G401.6 (cell line): ENCODE data around the gene NDUFA8.

ENCODE experiments used
- FAIRE-seq: peaks from 2 replicates; lab custom pipeline; 2012; peaks lifted over from hg19 to GRCh38; lab: Jason Lieb, UNC

Gene NDUFA8

DNA sequence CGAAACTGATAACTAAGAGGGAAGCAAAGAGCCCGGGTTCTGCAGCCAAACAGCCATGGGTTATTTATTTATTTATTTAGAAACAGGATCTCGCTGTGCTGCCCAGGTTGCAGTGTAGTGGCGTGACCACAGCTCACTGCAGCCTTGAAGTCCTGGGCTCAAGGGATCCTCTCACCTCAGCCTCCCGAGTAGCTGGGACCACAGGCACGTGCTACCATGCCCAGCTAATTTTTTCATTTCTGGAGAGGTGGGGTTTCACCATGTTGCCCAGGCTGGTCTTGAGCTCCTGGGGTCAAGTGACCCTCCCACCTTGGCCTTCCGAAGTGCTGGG lies 24.1 kb downstream of the NDUFA8 start:
- FAIRE-seq, result no peak

DNA sequence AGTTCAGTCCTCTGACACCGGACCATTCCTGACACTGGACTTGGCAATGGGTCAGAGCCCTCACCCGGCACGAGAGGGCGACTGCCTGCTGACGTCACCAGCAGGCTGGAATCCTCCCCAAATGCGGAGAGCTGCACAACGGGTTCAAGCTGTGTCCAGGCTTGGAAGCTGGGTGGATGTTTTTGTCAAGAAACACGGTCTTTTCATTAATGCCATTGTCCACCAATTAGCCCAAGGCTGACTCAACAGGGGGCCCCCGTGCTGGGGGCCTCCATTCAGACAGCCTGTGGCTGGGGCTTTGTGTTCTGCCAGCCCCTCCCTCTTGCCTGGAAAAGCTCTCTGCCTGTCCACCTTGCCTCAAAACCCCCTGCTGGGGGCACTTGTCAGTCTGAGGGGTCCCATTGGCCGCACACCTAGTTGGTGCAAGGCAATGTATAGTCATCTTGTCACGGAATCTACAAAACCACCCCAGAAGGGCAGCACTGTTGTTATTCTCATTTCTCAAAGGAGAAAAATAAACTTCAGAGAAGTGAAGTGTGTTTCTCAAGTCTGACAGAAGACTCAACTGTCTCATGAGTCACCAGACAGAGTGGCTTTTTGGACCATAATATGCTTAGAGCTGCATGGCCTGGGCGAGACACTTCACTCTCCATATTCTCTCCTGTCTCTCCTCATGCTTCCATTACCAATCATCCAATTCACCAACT lies 24.6 kb downstream of the NDUFA8 start:
- FAIRE-seq, result no peak

DNA sequence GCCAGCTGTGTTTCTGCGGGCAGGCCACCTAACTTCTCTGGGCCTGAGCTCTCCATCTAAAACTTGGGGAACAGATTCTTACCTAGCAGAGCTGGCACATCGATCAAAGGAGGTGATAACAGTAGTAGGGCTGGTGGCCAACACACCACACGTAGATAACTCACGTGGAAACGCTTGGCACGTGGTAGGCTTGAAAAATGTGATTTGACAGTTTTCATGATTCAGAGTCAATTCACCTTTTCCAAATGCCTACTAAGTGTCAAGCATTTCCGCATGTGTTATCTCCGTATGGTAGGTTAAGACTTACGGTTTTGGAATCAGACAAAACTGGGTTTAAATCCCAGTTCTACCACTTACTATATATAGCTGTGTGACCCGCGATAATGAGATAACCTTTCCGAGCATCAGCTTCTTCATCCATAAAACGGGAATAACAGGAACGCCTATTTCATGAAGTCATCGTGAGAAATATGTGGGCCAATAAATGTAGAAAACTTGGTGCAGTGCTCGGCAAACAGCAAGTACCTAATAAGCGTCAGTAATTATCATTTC lies 25.5 kb downstream of the NDUFA8 start:
- FAIRE-seq, result no peak

DNA sequence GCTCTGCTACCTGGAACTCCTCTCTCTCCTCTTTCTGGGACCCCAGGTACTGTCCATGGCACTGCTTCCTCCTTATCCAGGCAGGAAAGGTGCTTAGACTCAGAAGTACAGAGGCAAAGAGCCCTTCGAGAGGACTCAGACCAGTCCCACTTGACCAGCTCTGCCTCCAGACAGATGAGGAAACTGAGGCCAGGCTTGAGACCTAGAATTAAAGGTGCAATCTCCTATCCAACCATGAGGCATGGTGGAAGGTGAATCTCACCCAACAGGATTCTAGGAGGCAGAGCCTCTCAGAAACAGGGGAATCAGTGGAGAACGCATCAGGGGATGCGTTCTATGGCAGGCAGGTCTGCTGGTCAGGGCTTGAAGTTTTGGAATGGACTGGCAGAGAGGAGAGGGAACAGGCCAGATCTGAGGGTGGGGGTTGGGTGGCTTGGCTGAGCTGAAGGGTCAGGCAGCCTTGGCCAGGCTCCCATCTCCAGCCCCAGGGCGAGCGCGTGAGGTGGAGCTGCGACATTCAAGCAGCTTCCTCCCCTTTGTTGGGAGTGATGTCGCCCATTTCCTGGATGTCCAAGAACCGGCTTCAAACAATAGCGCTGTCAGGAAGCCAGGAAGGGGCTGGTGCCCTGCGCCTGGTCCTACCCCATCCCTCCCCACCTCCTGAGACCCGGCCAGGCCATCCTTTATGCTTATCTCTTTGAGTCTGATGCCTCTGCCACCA lies 26.2 kb downstream of the NDUFA8 start:
- FAIRE-seq, result no peak

DNA sequence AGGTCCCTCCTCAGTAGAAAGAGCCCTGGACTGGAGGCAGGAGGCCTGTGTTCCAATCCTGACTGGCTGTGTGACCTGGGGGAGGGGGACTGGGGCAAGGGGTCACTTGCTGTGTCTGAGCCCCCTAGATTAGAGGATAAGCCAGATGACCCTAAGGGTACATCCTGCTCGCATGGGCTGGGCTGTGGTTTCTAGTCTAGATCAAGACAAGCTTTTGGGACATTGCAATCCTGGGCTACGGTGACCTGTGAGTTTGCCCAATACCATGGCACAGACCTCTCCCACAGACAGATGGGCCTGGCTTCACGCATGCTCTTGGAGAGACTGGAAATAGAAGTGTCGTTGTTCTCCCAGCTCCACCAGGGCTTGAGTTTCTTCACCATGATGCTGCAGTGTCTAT lies 27.0 kb downstream of the NDUFA8 start:
- FAIRE-seq, result no peak

DNA sequence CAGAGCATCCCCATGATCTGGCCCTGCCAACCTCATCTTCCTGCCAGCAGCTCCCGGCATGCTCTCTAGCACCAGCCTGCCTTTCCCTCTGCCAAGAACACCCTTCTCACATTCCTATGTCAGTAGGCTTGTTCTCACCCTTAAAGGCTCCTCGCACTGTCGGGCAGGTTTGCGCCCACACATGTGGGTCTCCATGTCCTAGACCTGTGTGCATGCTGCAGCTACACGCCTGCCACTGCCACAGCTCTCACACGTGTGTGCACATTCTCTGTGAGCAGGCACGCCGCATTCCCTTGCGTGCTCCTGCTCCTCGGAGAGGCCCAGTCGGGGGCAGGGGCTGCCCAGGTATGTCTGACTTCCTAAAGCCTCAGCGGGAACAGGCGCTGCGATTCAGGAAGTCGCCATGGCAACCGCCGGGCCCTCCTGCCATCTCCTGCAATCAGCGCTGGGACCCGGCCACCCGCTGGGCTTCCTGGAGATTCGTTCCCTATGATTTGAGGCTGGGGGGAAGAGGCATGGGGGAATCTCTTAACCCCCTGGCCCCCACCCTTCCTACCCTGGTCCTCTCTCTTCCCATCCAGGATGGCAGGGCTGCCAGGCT lies 28.1 kb downstream of the NDUFA8 start:
- no peak for FAIRE-seq

DNA sequence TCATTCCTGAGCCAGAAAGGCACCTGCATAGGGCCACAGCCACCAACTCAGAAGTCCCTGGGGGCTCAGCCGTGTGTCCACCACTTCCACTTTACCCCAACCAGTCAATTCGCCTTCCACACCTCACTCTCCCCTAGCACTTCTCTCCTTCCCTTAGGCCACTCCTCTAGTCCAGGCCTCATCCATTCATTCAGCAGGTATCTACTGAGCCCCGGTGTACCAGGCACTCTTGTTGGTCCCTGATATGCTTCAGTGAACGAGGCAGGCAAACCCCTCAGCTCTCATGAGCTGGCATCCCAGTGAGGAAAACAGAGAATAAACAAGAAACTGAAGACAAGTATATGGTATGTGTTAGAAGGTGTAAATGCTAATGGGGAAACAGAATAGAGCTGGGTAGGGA lies 28.7 kb downstream of the NDUFA8 start:
- no peak for FAIRE-seq

DNA sequence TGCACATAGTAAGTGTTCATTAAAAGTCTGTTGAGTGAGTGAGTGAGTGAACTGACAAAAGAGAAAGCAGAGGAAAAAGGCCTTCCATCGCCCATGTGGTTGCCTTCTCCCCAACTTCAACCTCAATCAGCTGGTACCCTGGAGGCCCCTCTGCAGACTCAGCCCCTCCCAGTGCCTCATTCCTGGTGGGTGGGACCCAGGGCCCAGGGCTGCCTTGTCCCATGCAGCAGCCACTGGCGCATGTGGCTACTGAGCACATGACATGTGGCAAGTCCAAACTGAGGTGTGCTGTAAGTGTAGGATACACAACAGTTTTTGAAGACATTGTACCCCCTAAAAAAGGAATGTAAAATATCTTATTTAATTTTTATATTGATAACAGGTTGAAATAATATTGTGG lies 29.6 kb downstream of the NDUFA8 start:
- no peak for FAIRE-seq

DNA sequence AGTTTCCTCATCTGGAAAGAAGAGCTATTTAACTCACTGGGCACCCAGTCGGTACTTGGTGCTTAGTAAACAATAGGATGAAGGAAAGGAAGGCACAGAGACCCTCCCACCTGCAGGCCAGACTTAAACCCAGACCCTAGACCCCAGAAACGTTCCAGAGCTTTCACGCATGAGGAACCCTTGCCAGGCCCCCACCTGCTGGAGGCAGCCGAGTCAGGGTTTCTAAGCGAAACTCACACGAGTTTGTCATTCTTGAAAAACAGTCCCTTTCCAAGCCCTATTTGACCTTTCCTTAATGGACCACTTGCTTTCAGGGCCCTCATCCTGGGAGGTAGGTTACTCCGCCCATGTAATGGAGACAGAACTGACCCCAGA lies 30.6 kb downstream of the NDUFA8 start:
- FAIRE-seq, result no peak

DNA sequence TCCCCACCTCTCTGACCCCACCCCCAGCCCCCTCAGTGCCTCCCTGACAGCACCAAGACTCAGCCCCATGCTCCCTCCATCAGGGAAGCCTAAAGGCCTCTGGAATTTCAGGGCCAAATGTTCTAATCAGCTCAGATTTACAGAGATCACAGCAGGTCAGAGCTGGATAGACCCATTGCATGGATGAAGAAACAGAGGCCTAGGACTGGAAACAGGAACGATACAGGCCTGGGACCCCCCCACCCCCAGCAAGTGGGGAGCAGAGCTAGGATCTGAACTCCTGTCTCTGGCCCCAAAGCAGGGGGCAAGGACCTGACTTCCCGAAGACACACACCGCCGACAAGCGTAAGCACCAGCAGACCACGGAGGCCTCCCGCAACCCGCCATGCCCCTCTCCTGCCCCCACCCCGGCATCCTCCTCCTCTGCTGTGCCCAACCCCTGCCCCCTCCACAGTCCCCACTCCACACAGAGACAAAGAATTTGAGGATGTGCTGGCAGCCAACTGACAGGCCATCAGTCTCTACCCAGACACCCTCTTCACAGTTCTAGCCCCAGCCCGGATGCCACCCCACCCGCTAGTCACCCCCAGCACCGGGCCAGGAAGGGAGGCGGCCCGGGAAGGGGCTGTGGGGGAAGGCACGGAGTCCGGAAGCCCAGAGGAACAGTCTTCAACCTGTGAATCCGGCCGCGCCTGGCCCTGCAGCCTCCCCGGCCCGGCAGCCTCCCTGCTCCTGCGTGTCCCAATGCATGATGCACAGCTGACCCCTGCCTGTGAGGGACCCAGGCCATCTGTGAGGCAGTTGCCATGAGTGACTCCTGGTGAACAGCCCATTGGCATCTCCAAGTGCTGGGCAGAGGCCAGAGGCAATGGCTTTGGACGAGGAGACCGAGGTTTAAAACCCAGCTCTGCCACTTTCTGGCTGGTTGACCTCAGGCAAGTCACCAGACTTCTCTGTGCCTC lies 31.3 kb downstream of the NDUFA8 start:
- no peak for FAIRE-seq

DNA sequence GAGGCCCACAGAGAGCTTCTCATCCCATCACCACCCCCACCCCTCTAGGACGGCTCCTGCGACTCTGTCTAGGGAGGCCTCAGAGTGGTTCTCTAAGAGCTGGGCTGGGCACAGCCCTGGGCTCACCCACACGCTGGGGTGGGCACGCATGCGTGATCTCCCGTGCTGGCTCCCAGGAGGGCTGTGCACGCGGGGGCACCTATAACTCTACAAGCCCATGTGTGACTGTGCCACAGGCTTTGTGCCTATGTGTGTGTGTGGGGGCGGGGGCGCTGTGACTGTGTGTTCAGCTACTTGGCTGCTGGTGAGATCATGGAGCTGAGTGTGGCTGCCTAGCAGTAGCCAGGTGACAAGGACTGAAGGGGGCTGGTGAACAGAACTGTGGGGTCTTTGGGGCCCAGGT lies 32.2 kb downstream of the NDUFA8 start:
- FAIRE-seq, result no peak

DNA sequence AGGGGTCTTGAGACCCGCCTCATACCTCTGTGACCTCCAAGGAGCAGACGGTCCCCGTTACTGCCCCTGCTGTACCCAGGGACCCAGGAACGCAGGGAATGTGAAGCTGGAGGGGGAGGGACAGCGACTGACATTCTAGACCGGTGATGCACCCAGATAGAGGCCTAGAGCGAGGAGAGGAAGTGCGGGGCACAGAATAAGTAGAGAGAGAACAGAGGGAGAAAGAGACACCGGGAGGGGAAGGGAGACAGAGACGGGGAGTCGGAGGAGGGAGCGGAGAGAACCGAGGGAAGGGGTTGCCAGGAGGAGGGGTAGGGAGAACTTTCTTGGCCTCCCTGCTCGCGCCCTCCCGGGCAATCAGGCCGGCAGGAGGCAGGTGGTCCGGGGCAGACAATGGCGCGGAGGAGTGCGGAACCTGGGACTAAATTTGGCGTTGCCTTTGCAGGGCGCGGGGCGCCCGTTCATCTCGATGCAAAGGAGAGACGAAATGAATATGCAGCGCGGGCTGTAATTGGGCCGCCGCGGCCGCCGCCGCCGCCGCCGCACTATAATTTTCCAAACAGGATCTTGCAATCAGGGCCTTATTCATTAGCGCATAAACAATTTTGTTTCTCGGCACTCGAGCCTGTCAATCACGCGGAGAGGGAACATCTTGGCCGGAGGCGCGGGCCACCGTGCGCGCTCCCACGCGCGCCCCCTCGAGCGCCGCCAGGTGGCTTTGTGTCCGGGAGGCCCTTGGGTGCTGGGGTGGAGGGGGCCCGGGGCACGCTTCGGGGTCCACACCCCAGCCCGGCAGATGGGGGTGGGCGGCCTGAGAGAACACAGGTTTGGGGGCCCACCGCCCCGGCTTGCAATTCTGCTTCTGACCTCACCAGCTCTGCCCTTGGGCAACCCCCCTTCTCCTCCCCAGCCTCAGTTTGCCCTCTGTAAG lies 33.0 kb downstream of the NDUFA8 start:
- no peak for FAIRE-seq

DNA sequence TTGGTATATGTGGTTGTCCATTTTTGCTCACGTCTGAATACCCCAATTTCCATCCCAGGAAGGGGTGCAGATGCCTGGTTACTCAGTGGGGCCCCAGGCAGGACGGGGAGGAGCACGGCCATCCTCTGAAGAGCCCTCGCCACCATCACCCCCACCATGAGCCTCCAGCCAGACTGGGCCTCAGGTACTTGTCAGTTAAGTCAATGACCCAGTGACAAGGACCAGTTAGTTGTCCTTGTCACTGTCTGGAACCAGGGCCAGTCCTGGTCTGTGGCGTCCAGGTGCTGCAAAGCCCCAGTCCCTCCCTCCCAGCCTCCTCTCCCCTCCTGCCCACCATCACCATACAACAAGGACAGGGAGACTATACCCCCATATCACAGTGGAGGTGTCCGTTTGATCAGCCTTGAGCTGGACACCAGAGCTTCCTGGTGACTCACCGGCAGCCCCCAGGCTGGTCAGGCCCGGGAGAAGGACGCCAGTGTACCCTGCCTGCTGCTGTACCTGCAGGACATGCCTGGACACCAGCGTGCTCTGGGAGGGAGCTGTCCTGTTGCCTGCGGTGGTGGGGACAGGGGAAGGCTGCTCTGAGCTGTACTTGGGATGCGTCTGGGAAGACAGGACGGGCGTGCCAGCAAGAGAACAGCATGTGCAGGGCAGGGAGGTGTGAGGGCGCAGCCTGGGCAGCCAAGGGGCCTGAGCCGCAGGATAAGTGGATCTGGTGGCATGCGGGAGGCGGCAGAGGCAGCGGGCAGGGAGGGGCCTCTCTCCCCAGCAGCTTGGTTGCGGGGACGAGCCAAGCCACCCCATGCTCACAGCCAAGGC lies 33.9 kb downstream of the NDUFA8 start:
- FAIRE-seq, result no peak

DNA sequence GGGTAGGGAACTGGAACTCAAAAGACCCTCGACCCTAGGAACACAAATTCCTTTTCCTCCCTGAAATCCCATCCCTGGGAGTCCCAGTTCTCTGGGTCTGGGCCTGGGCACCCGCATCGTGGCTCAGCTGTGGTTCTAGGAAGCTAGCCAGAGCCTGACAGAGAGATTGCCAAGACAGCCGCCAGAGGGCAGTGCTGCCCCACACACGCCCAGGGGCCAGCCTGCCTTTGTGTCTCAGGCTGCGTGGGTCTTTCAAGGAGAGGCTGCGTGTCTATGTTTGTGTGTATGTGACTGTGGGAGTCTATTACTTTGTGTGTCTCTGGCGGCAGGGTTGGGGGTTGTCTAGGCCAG lies 34.4 kb downstream of the NDUFA8 start:
- peak; percentile 61 for FAIRE-seq

DNA sequence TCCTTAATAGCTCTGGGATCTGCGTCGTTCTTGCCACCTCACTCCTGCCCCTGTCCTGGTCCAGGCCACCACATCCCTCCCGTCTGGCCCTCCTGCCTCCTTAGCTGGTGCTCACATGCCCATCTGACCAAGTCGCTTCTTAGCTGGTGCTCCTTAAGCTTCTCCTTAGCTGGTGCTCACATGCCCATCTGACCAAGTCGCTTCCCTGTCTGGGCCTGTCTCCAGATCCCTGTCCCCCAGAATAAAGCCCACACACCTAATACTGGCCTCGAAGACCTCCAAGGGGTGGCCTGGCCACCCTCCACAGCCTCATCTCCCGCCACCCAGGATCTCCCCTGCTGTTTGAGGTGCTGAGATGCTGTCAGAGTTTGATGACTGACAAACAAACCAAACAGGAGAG lies 35.1 kb downstream of the NDUFA8 start:
- no peak for FAIRE-seq

DNA sequence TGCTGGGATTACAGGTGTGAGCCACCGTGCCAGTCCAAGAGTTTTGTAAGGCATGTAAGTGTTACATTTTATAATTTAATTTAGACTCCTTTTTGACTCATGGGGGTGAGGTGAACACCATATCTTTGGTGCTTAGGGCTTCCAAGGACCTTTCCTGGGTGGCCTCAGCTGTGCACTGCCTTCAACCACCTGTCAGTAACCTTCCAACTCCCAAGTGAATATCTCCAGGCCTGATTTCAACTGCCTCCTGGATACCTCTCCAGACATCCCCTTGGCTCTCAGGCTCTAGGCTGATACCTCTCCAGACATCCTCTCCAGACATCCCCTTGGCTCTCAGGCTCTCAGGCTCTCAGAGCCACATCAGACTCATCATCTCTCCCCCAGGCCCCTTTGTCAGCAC lies 35.5 kb downstream of the NDUFA8 start:
- no peak for FAIRE-seq

DNA sequence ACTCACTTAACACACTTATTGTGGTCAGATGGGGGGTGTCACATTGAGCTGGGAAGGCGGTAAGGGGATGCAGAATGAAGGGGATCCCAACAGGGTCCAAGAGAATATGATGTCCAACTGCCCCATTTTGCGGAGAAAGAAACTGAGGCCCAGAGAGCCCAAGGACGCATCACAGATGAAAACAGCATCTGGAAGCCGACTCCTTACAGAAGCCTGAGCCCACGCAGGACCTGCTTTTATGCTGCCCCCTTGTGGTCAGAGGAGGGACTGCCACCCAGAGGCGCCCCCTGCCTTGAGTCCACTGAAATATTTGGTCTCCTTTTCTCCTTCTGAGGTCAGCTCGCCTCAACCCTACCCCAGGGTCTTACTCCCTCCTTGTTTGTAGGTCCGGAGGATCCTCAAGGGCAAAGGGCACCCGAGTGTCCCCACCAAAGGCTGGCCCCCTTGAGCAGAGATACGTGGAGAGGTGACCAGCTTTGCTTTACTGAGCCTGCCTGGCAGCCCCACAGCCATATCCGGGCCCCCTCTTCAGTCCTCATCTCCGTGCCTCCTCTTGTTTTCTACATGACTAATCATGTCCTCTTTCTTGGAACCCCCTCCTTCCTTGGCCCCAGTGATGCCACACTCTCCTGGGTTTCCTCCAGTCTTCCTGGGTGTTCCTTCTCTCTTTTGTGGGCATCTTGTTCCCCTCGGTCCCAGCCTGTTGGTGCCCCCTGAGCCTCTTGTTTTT lies 36.5 kb downstream of the NDUFA8 start:
- peak; percentile 17 for FAIRE-seq

DNA sequence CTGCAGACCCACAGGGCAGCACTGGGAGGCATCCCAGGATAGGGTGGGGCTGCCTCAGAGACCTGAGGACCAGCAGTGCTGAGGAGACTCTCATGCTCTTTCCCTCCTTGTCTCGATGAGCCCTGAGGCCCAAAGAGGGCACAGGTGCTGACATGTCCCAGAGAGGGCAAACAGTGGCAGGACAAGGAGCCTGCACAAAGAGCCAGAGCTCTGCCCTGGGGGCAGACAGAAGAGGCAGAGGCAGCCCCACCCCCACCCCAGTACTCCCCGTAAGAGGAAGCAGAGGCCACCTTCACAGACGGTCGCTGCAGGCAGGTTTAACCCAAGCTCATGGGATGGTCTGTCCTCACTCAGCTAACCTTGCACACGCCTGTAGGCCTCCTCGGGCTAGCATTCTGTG lies 37.1 kb downstream of the NDUFA8 start:
- no peak for FAIRE-seq

DNA sequence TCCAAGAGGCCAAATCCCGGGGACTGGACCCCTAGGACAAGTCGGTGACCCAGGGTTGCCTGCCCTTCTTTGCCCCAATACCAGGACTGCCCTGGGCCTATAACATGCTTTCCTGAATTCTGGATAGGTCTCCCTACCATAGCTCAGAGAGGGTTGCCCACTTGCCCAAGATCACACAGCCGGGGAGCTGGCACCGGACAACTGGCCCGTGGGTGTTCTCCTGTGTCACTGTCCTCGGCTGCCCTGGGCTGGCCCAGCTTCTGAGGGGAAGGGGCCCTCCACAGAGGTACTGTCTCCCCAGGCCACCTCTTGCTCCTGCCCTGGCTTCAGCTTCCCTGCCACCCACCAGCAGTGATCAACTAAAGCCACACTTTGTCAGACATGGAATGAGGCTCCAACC lies 37.6 kb downstream of the NDUFA8 start:
- FAIRE-seq, result no peak

DNA sequence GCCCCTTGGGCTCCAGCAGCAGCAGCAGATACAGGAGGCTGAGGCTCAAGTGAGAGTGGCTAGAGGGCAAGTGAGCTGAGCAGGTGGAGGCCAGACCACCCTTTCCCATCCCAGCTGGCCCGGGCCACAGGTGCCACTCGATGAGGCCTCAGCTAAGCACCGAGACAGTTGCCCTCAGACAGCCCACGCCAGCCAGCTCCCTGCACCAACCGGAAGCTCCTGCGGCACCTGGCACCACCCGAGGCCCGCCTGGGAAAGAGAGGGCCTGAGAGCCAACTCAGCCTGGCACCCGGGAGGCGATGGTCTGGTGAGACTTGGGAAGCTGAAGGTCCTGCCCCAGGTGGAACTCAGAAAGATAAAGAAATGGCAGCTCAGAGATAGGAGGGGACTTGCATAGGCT lies 38.2 kb downstream of the NDUFA8 start:
- no peak for FAIRE-seq
